ENCODE results near the gene PCDHGA5. TPM values are rescaled to one million over a fixed set of nuclear protein-coding genes. Genes with fewer than 3 reads are reported as not detected.
"Not testable (repeated sequence)": the region's sequence is repeated elsewhere in the genome, so short reads cannot be mapped to it uniquely, and the experiment has no call there.

The PCDHGA5 gene
- 8.6 TPM for total RNA-seq

- Histone ChIP-seq H3K36me3 (no peaks in the 10 kb centered on the region), H3K9me3 (peaks cover 68% of the 10 kb centered on the region), H3K4me1 (no peaks in the 10 kb centered on the region), H3K27me3 (no peaks in the 10 kb centered on the region), H3K27ac (no peak within 1 kb of the TSS), H3K4me3 (peak within 1 kb of the TSS in 1 of 2 donors; percentile 1)
- intact Hi-C loops (cut with DNase I), result no loop called here
- TF ChIP-seq POLR2A (IDR thresholded peaks at IDR 0.05), result no peak
- no peak for TF ChIP-seq CTCF (IDR thresholded peaks at IDR 0.05)
- TF ChIP-seq POLR2AphosphoS5 (IDR thresholded peaks at IDR 0.05; ENCODE audit: insufficient read depth in 1 of 2, low read depth in 1 of 2), result no peak
- DNase-seq (ENCODE audit: extremely low spot score in 2 of 2), result no peak
Observed at GRCh38 chr5:141363952-141364660, at the start of gene PCDHGA5. TSS of gene PCDHGA5 (plus strand) at chr5:141364162. CDS start at chr5:141364331, 169 bp downstream.

- Histone ChIP-seq H3K9me3 (peaks cover 64% of the 10 kb centered on the region), H3K36me3 (peaks cover 0 to 65% of the 10 kb centered on the region in 2 donors)
- H3K4me3 ChIP-seq; H3K4me1 ChIP-seq; intact Hi-C loops (cut with DNase I); H3K27ac ChIP-seq; DNase-seq (ENCODE audit: extremely low spot score in 2 of 2); H3K27me3 ChIP-seq: not testable (repeated sequence)
Observed at GRCh38 chr5:141316963-141317362, 47.0 kb upstream of the PCDHGA5 start.

- Histone ChIP-seq H3K9me3 (peaks cover 49% of the 10 kb centered on the region), H3K4me3 (peak overlapping the region in 1 of 2 donors; percentile 95), H3K36me3 (peaks cover 0 to 48% of the 10 kb centered on the region in 2 donors)
Observed at GRCh38 chr5:141319202-141319601, 44.8 kb upstream of the PCDHGA5 start.

GRCh38 chr5:141319699-141320098 is 44.3 kb upstream of the PCDHGA5 start:
- Histone ChIP-seq H3K27ac (peak overlapping the region; percentile 93), H3K9me3 (peaks cover 46% of the 10 kb centered on the region), H3K4me3 (peak overlapping the region; percentile 74 to 95), H3K36me3 (peaks cover 0 to 46% of the 10 kb centered on the region in 2 donors), H3K27me3 (no peaks in the 10 kb centered on the region), H3K4me1 (peaks cover 6% of the 10 kb centered on the region)
- DNase-seq (ENCODE audit: extremely low spot score in 2 of 2), result no peak
- TF ChIP-seq POLR2A (IDR thresholded peaks at IDR 0.05), result no peak
- TF ChIP-seq POLR2AphosphoS5 (IDR thresholded peaks at IDR 0.05; ENCODE audit: insufficient read depth in 1 of 2, low read depth in 1 of 2), result no peak
- no peak for TF ChIP-seq CTCF (IDR thresholded peaks at IDR 0.05)
- intact Hi-C loops (cut with DNase I), result loop anchor here (5.0 kb wide), 1 partner anchor 243 kb away; no protein-coding TSS in a partner anchor

More at GRCh38 chr5:141319202-141319601, 44.8 kb upstream of the PCDHGA5 start:
- Histone ChIP-seq H3K27me3 (no peaks in the 10 kb centered on the region), H3K4me1 (peaks cover 6% of the 10 kb centered on the region), H3K27ac (no peak overlapping the region)
- no peak for TF ChIP-seq POLR2AphosphoS5 (IDR thresholded peaks at IDR 0.05; ENCODE audit: insufficient read depth in 1 of 2, low read depth in 1 of 2)
- TF ChIP-seq POLR2A (IDR thresholded peaks at IDR 0.05), result no peak
- intact Hi-C loops (cut with DNase I), result no loop called here
- DNase-seq (ENCODE audit: extremely low spot score in 2 of 2), result no peak

- Histone ChIP-seq H3K4me1 (peaks cover 6% of the 10 kb centered on the region), H3K27me3 (no peaks in the 10 kb centered on the region), H3K9me3 (peaks cover 46% of the 10 kb centered on the region), H3K27ac (peak within 1 kb of the TSS; percentile 93), H3K4me3 (peak within 1 kb of the TSS; percentile 74 to 95), H3K36me3 (peaks cover 0 to 40% of the 10 kb centered on the region in 2 donors)
- TF ChIP-seq CTCF (IDR thresholded peaks at IDR 0.05), result peak; percentile 28 to 61 (median 35)
- peak in 1 of 2 donors; percentile 91 for TF ChIP-seq POLR2A (IDR thresholded peaks at IDR 0.05)
- TF ChIP-seq POLR2AphosphoS5 (IDR thresholded peaks at IDR 0.05; ENCODE audit: insufficient read depth in 1 of 2, low read depth in 1 of 2), result peak; percentile 91 to 99
- no peak for DNase-seq (ENCODE audit: extremely low spot score in 2 of 2)
- intact Hi-C loops (cut with DNase I), result loop anchor here (5.0 kb wide), 1 partner anchor 242 kb away; no protein-coding TSS in a partner anchor
Observed at GRCh38 chr5:141320225-141321169, 43.5 kb upstream of the PCDHGA5 start, which contains the start of gene TAF7. TSS of gene TAF7 (minus strand) at chr5:141320784. CDS start at chr5:141320044, 740 bp downstream.

Data from vagina (tissue), 2 donors.